Left ventricle myocardium superior (tissue), 1 donor: Measurements from ENCODE around the gene CTXN3. TPM values are rescaled to one million over a fixed set of nuclear protein-coding genes. Genes with fewer than 3 reads are reported as not detected.

Source experiments
- ATAC-seq: fragments of 200-7000 bp; cut with Tn5 transposase; one replicate; pipeline ENCODE4 v1.9.1; 2020; ENCODE audit warnings: mild to moderate bottlenecking, moderate library complexity
- DNase-seq: peaks from one replicate; pipeline ENCODE4 v3.0.0-alpha.2; 2020
- intact Hi-C: fragments of 100-400 bp; cut with micrococcal nuclease; formaldehyde crosslinking; loops from one replicate; pipeline ENCODE4 v1.11.0; 2022
- total RNA-seq: library from RNA; stranded (reverse); fragmentation: NEBNext Ultra II Directional; extraction: Animal tissue kit (Norgen Biotek cat#: 25700); gene quantifications from one replicate; pipeline ENCODE4 v1.2.1, GENCODE V29; 2021
- donor health status: DM: no; HTN: yes; CAD: no; lungs with severe emphysema.

CTXN3 gene
- total RNA-seq, 1 donor from 2014 or later = not detected

GRCh38 chr5:127686424-127686823 lies 37.5 kb downstream of the CTXN3 start:
- intact Hi-C loops = no loop called here
- peak; percentile 45 for ATAC-seq
- DNase-seq = no peak

DNA sequence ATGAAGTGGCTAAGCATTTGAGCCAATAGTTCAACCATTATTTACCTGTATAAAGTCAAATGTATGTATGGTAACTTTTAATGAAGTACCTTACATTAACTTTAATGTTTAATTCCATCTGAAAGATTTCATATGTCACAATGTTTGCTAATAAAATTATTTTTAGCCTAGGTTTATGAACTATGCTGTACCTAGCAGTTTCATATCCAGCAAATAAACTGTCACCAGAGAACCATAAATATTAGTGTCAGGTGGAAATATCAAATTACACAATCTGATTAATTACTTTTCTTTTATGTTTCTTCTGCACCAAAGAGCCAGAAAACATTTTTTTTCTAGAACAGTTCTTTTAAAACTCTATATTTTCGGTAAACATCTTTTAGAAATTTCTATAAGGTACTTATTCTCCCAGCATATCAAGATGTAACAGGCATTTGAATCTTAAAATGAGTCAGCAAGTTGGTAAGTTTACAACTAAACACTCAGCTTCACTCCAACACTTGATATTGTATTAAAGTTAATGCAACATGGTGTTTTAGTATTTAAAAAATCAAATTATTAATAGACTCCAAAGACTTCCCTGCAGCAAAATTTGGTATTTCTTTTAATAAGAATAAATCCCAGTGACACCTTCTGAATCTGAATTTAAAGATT lies 45.8 kb downstream of the CTXN3 start:
- DNase-seq = no peak
- no peak for ATAC-seq
- intact Hi-C loops = no loop called here

- intact Hi-C loops = no loop called here
- no peak for ATAC-seq
- no peak for DNase-seq
These were observed 46.5 kb downstream of the CTXN3 start for GRCh38 chr5:127695346-127695745.

- intact Hi-C loops = no loop called here
- DNase-seq = no peak
- ATAC-seq = no peak
These were observed 47.8 kb downstream of the CTXN3 start for GRCh38 chr5:127696683-127697082.

GRCh38 chr5:127697894-127698600 lies 49.2 kb downstream of the CTXN3 start:
- intact Hi-C loops = no loop called here
- DNase-seq (no peak), ATAC-seq (no peak)

DNA sequence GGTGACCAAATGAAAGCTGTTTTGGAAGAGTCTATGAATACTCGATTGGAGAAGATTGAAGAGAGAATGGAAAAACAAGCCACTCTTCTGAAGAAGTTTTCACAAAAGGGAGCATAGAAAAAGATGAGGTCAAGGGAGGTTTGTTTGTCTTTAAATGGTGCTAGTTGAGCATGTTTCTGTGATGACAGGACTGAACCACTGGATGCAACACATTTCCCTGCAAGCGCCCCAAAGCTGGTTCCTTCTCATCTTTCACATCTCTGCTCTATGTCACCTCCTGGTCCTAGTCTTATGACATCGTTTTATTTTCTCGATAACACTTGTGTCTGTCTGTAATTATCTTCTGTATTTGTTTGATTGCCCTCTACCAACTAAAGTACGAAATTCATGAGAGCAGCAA lies 50.5 kb downstream of the CTXN3 start:
- intact Hi-C loops = no loop called here
- DNase-seq (no peak), ATAC-seq (no peak)

DNA sequence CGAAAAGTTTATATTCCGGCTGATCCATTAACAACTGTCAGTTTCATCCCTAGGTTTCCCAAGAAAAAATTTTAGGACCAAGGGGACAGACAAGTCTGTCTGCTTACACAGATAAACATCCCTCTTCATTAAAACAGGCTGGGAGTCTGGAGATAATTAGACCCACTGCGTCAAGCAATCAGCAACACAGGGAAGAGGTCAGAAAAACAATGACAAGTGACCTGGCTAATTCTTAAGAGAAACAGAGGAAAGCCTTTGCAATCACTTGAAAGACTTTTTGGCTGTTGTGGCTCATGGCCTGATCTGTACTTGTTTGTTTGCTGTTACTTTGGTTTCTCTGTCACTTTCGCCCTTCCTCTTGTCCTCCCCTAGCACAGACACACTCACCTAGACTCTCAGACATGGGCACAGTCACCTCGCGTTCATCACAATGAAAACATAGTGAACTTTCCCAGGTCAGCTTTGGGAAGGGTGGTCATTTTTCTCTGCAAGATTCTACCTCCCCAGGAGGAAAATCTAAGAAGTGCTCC lies 51.4 kb downstream of the CTXN3 start:
- ATAC-seq (no peak), DNase-seq (no peak)
- intact Hi-C loops = no loop called here

GRCh38 chr5:127702434-127702833 lies 53.6 kb downstream of the CTXN3 start:
- intact Hi-C loops = no loop called here
- peak; percentile 69 for ATAC-seq

GRCh38 chr5:127702926-127703561 lies 54.2 kb downstream of the CTXN3 start, which contains the start of gene CCDC192:
CCDC192 (plus strand) TSS chr5:127703391; CDS start chr5:127703446, 55 bp downstream.
- intact Hi-C loops = no loop called here
- peak; percentile 39 for ATAC-seq

More at GRCh38 chr5:127702434-127702833, 53.6 kb downstream of the CTXN3 start:
- DNase-seq = no peak

DNA sequence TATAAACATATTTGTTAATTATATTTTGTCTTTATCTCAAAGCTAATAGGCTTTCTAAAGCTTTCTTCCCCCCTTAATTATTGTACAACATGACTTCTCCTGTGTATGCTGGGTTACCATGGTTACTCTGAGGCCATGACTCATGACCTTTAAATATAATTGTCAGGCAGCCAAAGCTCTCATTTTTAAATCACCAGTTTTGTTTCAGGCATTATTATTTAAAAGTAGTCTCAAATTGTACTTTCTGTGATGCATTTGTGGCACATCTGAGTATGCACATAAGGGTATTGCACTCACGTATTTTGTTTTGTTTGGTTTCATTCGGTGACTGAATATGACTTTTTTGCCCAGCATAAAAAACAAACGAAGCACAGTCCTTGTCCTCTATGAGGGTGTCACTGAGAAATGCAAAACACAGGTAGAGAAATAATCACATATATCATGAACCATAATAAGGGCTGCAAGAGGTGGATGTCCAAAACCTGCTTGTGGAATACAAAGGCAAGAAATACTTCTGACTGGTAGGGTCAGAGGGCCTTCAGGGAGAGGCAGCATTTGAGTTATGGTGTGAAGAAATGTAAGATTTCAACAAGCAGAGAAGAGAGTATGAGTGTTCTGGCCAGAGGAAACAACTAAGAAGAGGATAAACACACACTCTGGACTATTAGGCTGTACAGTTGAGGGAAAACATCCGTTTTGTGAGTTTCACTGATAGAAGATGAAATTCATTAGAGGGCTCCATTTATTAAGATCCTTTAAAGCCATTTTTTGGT lies 56.4 kb downstream of the CTXN3 start:
- intact Hi-C loops = no loop called here
- DNase-seq (no peak), ATAC-seq (peak; percentile 49)

More at GRCh38 chr5:127702926-127703561, 54.2 kb downstream of the CTXN3 start, which contains the start of gene CCDC192:
- no peak for DNase-seq

- DNase-seq (no peak), ATAC-seq (no peak)
- intact Hi-C loops = no loop called here
These were observed 57.8 kb downstream of the CTXN3 start for GRCh38 chr5:127706691-127707090.

GRCh38 chr5:127707209-127707608 lies 58.3 kb downstream of the CTXN3 start:
- intact Hi-C loops = no loop called here
- no peak for DNase-seq
- peak; percentile 57 for ATAC-seq

Other genes starting within 250 kb of the CTXN3 start
- 22.2 TPM for gene PRRC1, start 131.4 kb upstream of the CTXN3 start, total RNA-seq
- gene CCDC192, start 54.3 kb downstream of the CTXN3 start, total RNA-seq = not detected